NCI-H2196 treated with DMSO at 0.1 percent for 48 hours (cell line): ENCODE results near the gene GBGT1.
"Not testable (repeated sequence)": the region's sequence is repeated elsewhere in the genome, so short reads cannot be mapped to it uniquely, and the experiment has no call there.

Experiments
- DNase-seq: peaks from one replicate; lab custom pipeline; 2025; ENCODE audit not compliant: unreplicated experiment; lab: John Stamatoyannopoulos, UW

GBGT1 gene

GRCh38 chr9:133199648-133200321, 36.1 kb upstream of the GBGT1 start:
- DNase-seq, result no peak

DNA sequence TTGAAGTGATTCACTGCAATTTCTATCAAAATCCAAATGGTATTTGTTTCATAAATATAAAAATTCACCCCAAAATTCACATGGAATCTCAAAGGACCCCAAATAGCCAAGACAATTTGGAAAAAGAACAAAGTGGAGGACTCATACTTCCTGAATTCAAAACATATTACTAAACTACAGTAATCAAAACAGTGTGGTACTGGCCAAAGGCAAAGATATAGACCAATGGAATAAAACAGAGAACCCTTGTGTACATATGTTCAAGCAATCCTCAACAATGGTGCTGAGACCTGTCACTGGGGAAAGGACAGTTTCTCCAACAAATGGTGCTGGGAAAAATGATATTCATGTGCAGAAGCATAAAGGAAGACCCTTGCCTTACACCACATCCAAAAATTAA, 31.3 kb upstream of the GBGT1 start:
- DNase-seq, result no peak

- no peak for DNase-seq
These were observed 30.9 kb upstream of the GBGT1 start for GRCh38 chr9:133194597-133194996.

DNA sequence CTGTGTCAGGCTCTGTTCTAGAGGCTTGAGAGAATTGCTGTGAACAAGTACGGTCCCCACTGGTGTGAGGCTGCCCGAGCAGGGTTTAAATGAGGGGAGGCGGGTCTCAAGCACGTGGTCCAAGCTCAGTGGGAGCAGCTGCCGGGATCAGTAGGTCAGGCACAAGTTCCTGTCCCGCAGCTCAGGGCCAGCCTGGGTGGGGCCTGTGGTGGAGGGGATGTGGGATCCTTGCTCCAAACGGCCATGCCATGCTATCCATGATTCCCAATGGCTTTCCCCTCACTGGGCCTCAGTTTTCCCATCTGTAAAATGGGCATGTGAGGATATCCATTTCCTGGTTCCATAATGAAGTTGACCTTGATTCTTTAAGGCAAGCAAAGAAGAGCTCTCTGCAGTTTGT, 28.3 kb upstream of the GBGT1 start:
- no peak for DNase-seq

DNA sequence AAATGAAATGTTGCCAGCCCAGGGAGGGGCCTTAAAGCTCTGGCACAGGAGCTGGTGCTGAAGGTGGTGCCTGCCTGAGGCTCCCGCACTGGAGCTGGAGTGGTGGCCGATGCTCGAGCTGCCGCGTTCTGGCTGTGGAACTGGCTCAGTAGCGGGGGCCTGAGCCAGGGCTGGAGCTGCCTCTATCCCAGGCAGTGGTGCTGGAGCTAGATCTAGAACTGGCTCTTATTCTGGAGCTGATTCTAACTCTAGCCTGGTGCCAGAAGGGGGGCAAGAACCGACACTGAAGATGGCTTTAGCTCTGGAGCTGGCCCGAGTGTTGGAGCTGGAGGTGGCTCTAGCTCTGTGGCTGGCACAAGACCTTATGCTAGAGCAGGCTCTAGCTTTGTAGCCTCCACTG, 26.1 kb upstream of the GBGT1 start:
- no peak for DNase-seq

- no peak for DNase-seq
These were observed 25.1 kb upstream of the GBGT1 start for GRCh38 chr9:133188843-133189180.

GRCh38 chr9:133188006-133188842, 24.5 kb upstream of the GBGT1 start:
- peak; percentile 36 for DNase-seq

GRCh38 chr9:133187561-133188005, 23.9 kb upstream of the GBGT1 start:
- no peak for DNase-seq

DNA sequence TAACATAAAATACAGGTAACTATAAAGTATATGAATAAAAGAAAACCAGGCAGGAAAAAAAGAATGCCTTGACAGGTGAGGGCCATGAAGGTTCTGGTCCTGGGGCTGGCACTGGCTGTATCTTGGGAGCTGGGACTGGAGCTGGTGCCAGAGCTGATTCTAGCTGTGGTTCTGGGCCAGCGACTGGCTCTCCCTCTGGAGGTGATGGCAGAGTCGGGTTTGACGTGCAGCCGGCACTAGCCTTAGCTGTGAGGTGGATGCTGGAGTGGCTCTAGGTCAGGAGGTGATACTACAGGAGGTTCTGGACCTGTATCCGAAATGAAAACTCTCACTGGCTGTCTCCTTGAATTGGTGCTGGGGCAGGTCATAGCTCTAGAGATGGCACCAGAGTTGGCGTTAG, 23.0 kb upstream of the GBGT1 start:
- no peak for DNase-seq

DNA sequence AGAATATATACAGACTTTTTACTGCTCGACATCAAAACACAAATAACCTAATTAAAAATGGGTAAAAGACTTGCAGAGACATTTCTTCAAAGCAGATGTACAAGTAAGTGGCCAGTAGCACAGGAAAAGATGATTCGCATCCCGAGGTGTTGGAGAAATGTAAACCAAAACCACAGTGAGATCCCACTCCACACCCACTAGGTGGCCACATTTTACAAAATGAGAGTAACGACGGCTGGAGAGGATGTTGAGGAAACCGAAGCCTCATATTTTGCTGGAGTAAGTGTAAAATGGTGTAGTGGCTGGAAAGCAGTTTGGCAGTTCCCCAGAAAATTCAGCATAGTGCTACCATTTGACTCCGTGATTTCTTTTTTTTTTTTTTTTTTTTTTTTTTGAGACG, 21.3 kb upstream of the GBGT1 start:
- DNase-seq, result peak; percentile 76

DNA sequence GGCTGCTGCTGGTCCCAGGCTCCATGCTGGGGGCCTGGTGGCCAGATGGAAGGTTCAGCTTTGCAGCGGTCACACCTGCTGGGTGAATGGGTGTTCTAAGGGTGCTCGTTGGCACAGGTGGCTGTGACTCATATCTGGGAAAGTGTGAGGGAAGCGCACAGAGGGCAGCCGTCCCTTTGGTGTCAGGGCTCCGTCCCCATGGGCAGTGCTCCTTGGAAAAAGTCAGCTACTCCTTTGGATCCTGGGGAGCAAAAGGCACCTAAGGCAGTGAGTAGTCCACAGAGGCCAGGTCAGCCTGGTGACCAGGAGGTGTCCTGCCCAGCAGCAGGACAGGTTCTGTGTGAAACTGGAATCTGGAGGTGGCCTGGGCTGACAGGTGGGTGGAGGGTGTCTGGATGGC, 18.4 kb upstream of the GBGT1 start:
- no peak for DNase-seq

DNA sequence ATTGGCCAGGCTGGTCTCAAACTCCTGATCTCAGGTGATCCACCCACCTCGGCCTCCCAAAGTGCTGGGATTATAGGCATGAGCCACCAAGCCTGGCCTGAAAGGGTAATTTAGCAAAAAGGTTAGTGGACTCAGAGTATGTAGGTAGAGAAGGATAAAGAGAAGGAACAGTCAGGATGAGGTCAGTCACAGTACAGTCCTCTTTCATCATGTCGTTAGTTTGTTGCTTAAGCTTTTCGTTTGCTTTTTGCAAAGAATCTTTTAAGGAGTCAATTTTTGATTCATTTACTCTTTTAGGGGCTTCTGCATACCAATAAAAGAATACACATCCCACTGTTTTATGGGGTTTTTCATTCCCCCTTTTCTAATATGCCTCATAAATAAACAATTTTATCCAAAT, 17.8 kb upstream of the GBGT1 start:
- no peak for DNase-seq

DNA sequence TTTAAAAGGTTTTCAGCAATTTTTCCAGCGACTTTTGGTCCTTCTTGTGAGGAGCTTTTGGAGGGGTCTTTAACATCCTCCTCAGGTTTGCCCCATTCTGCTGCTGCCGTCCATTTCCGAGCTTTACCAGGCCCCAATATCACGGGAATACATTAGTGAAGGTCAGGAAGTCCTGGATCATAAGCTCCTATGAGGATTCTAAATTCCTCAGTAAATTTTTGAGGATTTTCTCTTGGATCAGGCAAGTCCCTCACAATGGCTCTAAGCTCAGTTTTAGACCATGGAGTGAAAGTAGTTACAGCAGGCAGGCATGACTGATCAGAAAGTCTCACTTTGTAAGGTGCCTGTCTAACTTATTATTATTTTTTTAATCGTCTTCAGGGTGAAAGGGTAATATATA, 17.2 kb upstream of the GBGT1 start:
- DNase-seq, result no peak

- no peak for DNase-seq
These were observed 9.3 kb upstream of the GBGT1 start for GRCh38 chr9:133173056-133173455.

- DNase-seq, result no peak
These were observed 7.6 kb upstream of the GBGT1 start for GRCh38 chr9:133171161-133171961.

DNA sequence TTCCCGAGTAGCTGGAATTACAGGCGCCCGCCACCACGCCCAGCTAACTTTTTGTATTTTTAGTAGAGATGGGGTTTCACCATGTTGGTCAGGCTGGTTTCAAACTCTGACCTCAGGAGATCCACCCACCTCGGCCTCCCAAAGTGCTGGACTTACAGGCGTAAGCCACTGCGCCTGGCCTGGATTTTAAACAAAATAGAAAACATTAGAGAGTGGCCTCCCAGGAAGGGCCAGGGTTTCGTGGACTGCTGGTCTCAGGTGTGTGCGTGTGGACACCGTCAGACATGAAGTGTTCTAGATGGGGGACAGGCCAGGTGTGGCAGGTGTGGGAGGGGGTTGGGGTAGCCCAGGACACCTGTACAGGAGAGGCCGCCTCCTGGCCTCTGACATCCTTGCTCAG, 7.0 kb upstream of the GBGT1 start:
- DNase-seq, result no peak

- not testable (repeated sequence) for DNase-seq
These were observed 6.0 kb upstream of the GBGT1 start for GRCh38 chr9:133169687-133170086.

GRCh38 chr9:133169102-133169501, 5.4 kb upstream of the GBGT1 start:
- no peak for DNase-seq

- no peak for DNase-seq
These were observed 4.7 kb upstream of the GBGT1 start for GRCh38 chr9:133168432-133168831.

- DNase-seq, result no peak
These were observed 4.1 kb upstream of the GBGT1 start for GRCh38 chr9:133167769-133168168.

GRCh38 chr9:133167096-133167730, 3.5 kb upstream of the GBGT1 start:
- DNase-seq, result no peak
